Stomach (tissue), 9 donors: Measurements from ENCODE around the gene PROX2. TPM values are rescaled to one million over a fixed set of nuclear protein-coding genes. Genes with fewer than 3 reads are reported as not detected.

ENCODE experiments used
- DNase-seq, 2 donors: peaks; one replicate each; pipeline versions ENCODE4 v3.0.0 to v3.0.0-alpha.2; 2013 to 2019
- H3K27ac ChIP-seq, 5 donors: fragments of 200-600 bp in 4 of 5; sonication (generic) in 4 of 5; one replicate each; pipeline ENCODE4 v1.5.1; 2013 to 2019; ENCODE audit warnings: mild to moderate bottlenecking in 1 of 5, moderate library complexity in 1 of 5
- H3K27me3 ChIP-seq, 3 donors: fragments of 200-600 bp; sonication (generic); one replicate each; pipeline ENCODE4 v1.5.1; 2017 to 2019; ENCODE audit warnings: mixed run types in 1 of 3
- H3K36me3 ChIP-seq, 4 donors: fragments of 200-600 bp; sonication (generic); 1 replicate in 3 of 4; 2 replicates in 1 of 4; pipeline ENCODE4 v1.5.1; 2016 to 2019
- H3K4me1 ChIP-seq, 4 donors: fragments of 200-600 bp; sonication (generic); one replicate each; pipeline ENCODE4 v1.5.1; 2016 to 2019
- H3K4me3 ChIP-seq, 4 donors: fragments of 200-600 bp; sonication (generic) in 3 of 4; one replicate each; pipeline ENCODE4 v1.5.1; 2016 to 2019; ENCODE audit warnings: mild to moderate bottlenecking in 1 of 4
- H3K9me3 ChIP-seq, 4 donors: fragments of 200-600 bp; sonication (generic); one replicate each; pipeline ENCODE4 v1.5.1; 2016 to 2019
- CTCF ChIP-seq, 7 experiments: fragments of 450-650 bp in 4 of 7; fragments of 200-600 bp in 3 of 7; sonication (generic) in 3 of 7; IDR thresholded peaks; one replicate each; pipeline ENCODE4 v1.5.1; 2016 to 2019; ENCODE audit warnings: antibody characterized with exemption in 7 of 7, control low read depth in 2 of 7, mild to moderate bottlenecking in 1 of 7
- EP300 ChIP-seq: sonication (generic); formaldehyde crosslinking; IDR thresholded peaks from one replicate; pipeline ENCODE4 v1.6.1; 2017; ENCODE audit warnings: antibody characterized with exemption
- POLR2A ChIP-seq, 4 donors: fragments of 450-650 bp; IDR thresholded peaks; one replicate each; pipeline ENCODE4 v1.6.1; 2016; ENCODE audit warnings: antibody characterized with exemption in 4 of 4, control low read depth in 2 of 4, mild to moderate bottlenecking in 1 of 4, moderate library complexity in 1 of 4
- POLR2AphosphoS5 ChIP-seq, 3 donors: sonication (generic); formaldehyde crosslinking; IDR thresholded peaks; one replicate each; pipeline ENCODE4 v1.6.1; 2016; ENCODE audit warnings: antibody characterized with exemption in 3 of 3
- WGBS, 5 donors: extraction: QIAGEN DNeasy Blood & Tissue Kit in 3 of 5; methylation state at CpG; one replicate each; pipeline versions ENCODE4 v1.1.5 to v1.1.7; 2013 to 2018; 5-methylcytosine and 5-hydroxymethylcytosine counted together
- intact Hi-C: fragments of 100-400 bp; cut with DNase I; formaldehyde crosslinking; loops from one replicate; pipeline ENCODE4 v1.15.1; 2023; ENCODE audit warnings: low total_unique reads
- polyA plus RNA-seq, 3 donors: library from polyadenylated mRNA; stranded (reverse); fragments of 200-250 nt; gene quantifications; one replicate each; pipeline ENCODE4 v1.2.3, GENCODE V29; 2013
- total RNA-seq, 5 donors: library from RNA; depleted of rRNA; stranded (reverse); fragments of >200 nt; gene quantifications; one replicate each; pipeline versions ENCODE4 v1.1.0 to v1.2.3, GENCODE V29; 2014 to 2016
- donor health status: healthy with polysubstance abuse.
- donor health status: Bipolar disorder and iron deficiency.
- donor health status: healthy.

The PROX2 gene
- total and polyA plus RNA-seq, 8 donors: not detected

- H3K4me1 ChIP-seq: peaks cover 0 to 3% (median 0%) of the 10 kb centered on the region in 4 donors
- 87 to 97% (median 89%) methylated on average over 3 of the region's 3 CpGs for WGBS, 5 donors
- intact Hi-C loops: no loop called here
- H3K9me3 ChIP-seq: no peaks in the 10 kb centered on the region
- no peak overlapping the region for H3K27ac ChIP-seq
- TF ChIP-seq POLR2AphosphoS5 (IDR thresholded peaks at IDR 0.05) (no peak), EP300 (no peak), POLR2A (IDR thresholded peaks at IDR 0.05) (no peak), CTCF (IDR thresholded peaks at IDR 0.05) (no peak)
- no peak for DNase-seq
- no peaks in the 10 kb centered on the region for H3K27me3 ChIP-seq
- no peak overlapping the region for H3K4me3 ChIP-seq
- peaks cover 98 to 100% (median 100%) of the 10 kb centered on the region in 4 donors for H3K36me3 ChIP-seq
These were observed 20.5 kb upstream of the PROX2 start for GRCh38 chr14:74896400-74896799.

GRCh38 chr14:74893614-74894091, 17.7 kb upstream of the PROX2 start:
- TF ChIP-seq POLR2A (IDR thresholded peaks at IDR 0.05) (no peak), CTCF (IDR thresholded peaks at IDR 0.05) (no peak), POLR2AphosphoS5 (IDR thresholded peaks at IDR 0.05) (no peak), EP300 (no peak)
- no peak for DNase-seq
- intact Hi-C loops: no loop called here
- Histone ChIP-seq H3K27me3 (no peaks in the 10 kb centered on the region), H3K4me3 (no peak overlapping the region), H3K9me3 (no peaks in the 10 kb centered on the region), H3K36me3 (peaks cover 91 to 100% (median 100%) of the 10 kb centered on the region in 4 donors), H3K4me1 (peaks cover 0 to 6% (median 2%) of the 10 kb centered on the region in 4 donors), H3K27ac (no peak overlapping the region)
- 64 to 84% (median 77%) methylated on average over 4 of the region's 4 CpGs for WGBS, 5 donors

GRCh38 chr14:74892745-74893144, 16.8 kb upstream of the PROX2 start:
- TF ChIP-seq POLR2A (IDR thresholded peaks at IDR 0.05): no peak
- TF ChIP-seq POLR2AphosphoS5 (IDR thresholded peaks at IDR 0.05): no peak
- no peak for TF ChIP-seq CTCF (IDR thresholded peaks at IDR 0.05)
- no peak for TF ChIP-seq EP300
- no peak for DNase-seq
- intact Hi-C loops: no loop called here
- peaks cover 0 to 16% (median 9%) of the 10 kb centered on the region in 4 donors for H3K4me1 ChIP-seq
- H3K9me3 ChIP-seq: no peaks in the 10 kb centered on the region
- 75 to 88% (median 82%) methylated on average over 5 of the region's 5 CpGs for WGBS, 5 donors
- H3K4me3 ChIP-seq: no peak overlapping the region
- no peak overlapping the region for H3K27ac ChIP-seq
- H3K36me3 ChIP-seq: peaks cover 83 to 92% (median 92%) of the 10 kb centered on the region in 4 donors
- H3K27me3 ChIP-seq: no peaks in the 10 kb centered on the region

GRCh38 chr14:74891870-74892269, 15.9 kb upstream of the PROX2 start:
- H3K27ac ChIP-seq: no peak overlapping the region
- peaks cover 75 to 84% (median 84%) of the 10 kb centered on the region in 4 donors for H3K36me3 ChIP-seq
- no peak for DNase-seq
- intact Hi-C loops: no loop called here
- TF ChIP-seq POLR2AphosphoS5 (IDR thresholded peaks at IDR 0.05): no peak
- TF ChIP-seq EP300: no peak
- TF ChIP-seq CTCF (IDR thresholded peaks at IDR 0.05): no peak
- TF ChIP-seq POLR2A (IDR thresholded peaks at IDR 0.05): no peak
- H3K9me3 ChIP-seq: no peaks in the 10 kb centered on the region
- H3K27me3 ChIP-seq: no peaks in the 10 kb centered on the region
- H3K4me1 ChIP-seq: peaks cover 5 to 24% (median 16%) of the 10 kb centered on the region in 4 donors
- no peak overlapping the region for H3K4me3 ChIP-seq
- 83 to 89% (median 87%) methylated on average over 6 of the region's 6 CpGs for WGBS, 5 donors
